Neural crest cell (in vitro differentiated cells): ENCODE data around the gene RAP1GDS1. TPM values are rescaled to one million over a fixed set of nuclear protein-coding genes. Genes with fewer than 3 reads are reported as not detected.
A peak's percentile ranks its signal among the peaks of the same experiment; 100 is the strongest.

Experiments
- DNase-seq: peaks from one replicate; pipeline ENCODE4 v3.0.0; 2021; ENCODE audit warnings: low read depth, mixed read lengths, low spot score
- H3K27ac Mint-ChIP-seq: one replicate; pipeline ENCODE4 v1.8.0; 2021; ENCODE audit warnings: mild to moderate bottlenecking, mixed read lengths; ENCODE audit not compliant: unreplicated experiment
- H3K27me3 Mint-ChIP-seq: 2 replicates; pipeline ENCODE4 v1.8.0; 2021; ENCODE audit warnings: low read depth, mild to moderate bottlenecking, mixed read lengths
- H3K36me3 Mint-ChIP-seq: 2 replicates; pipeline ENCODE4 v1.8.0; 2021; ENCODE audit warnings: low read depth, mild to moderate bottlenecking, mixed read lengths
- H3K4me1 Mint-ChIP-seq: 2 replicates; pipeline ENCODE4 v1.8.0; 2021; ENCODE audit warnings: mixed read lengths
- H3K4me3 Mint-ChIP-seq: one replicate; pipeline ENCODE4 v1.8.0; 2021; ENCODE audit warnings: mild to moderate bottlenecking, mixed read lengths
- H3K9me3 Mint-ChIP-seq: 2 replicates; pipeline ENCODE4 v1.8.0; 2021; ENCODE audit warnings: mixed read lengths
- total RNA-seq: library from RNA; stranded (reverse); gene quantifications from 2 replicates; pipeline ENCODE4 v1.2.1, GENCODE V29; 2021
- TF ChIP-seq, protein P1 (sequence below): fragments of 200-600 bp; sonication (generic); conservative IDR thresholded peaks from 2 replicates; pipeline ENCODE4 v1.5.0; 2021; ENCODE audit warnings: antibody characterized with exemption, mild to moderate bottlenecking

RAP1GDS1 gene
- total RNA-seq, 1 donor from 2014 or later: 46.3 TPM

DNA sequence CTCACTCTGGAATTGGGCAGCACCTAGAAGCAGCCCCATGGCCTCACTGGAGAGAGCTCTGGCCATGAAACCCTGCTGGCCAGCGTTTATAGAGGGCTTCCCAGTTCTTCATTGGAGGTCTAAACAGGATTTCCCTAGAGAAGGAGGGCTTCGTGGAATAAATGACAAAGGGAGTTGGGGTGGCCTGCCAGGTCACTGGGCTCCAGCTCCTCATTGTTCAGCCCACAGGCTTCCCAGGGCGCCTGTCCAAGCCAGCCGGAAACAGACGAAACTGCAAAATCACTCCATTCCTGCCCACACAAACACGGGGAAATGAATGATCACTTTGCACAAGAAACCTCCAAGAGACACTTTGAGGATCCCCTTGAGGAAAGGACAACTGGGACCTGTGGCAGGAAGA, 207.5 kb downstream of the RAP1GDS1 start:
- TF ChIP-seq, protein P1, sequence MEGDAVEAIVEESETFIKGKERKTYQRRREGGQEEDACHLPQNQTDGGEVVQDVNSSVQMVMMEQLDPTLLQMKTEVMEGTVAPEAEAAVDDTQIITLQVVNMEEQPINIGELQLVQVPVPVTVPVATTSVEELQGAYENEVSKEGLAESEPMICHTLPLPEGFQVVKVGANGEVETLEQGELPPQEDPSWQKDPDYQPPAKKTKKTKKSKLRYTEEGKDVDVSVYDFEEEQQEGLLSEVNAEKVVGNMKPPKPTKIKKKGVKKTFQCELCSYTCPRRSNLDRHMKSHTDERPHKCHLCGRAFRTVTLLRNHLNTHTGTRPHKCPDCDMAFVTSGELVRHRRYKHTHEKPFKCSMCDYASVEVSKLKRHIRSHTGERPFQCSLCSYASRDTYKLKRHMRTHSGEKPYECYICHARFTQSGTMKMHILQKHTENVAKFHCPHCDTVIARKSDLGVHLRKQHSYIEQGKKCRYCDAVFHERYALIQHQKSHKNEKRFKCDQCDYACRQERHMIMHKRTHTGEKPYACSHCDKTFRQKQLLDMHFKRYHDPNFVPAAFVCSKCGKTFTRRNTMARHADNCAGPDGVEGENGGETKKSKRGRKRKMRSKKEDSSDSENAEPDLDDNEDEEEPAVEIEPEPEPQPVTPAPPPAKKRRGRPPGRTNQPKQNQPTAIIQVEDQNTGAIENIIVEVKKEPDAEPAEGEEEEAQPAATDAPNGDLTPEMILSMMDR: no peak
- no peaks in the 10 kb centered on the region for H3K27me3 Mint-ChIP-seq
- no peaks in the 10 kb centered on the region for H3K9me3 Mint-ChIP-seq
- DNase-seq: peak; percentile 8
- peaks cover 24% of the 10 kb centered on the region for H3K4me1 Mint-ChIP-seq
- peak overlapping the region; percentile 88 for H3K27ac Mint-ChIP-seq
- H3K36me3 Mint-ChIP-seq: peaks cover 25% of the 10 kb centered on the region
- H3K4me3 Mint-ChIP-seq: no peak overlapping the region

DNA sequence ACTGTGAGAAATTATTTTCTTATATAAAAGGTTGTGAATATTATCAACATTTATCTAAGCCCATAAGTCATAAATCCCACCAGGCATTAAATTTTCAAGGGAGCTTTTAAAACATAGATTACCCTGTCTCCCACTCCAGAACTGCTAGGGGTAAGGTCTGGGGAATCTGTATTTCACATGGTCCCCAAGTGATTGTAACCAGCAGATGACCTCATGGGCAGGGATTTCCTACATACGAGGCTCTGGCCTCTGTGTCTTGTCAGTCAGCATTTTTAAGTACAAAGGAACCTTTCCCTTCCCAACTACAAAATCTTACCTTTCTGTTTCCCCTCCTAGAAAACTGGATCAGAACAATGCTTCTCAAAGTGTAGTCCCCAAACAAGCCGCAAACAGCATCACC, 208.6 kb downstream of the RAP1GDS1 start:
- peak overlapping the region; percentile 16 for H3K4me3 Mint-ChIP-seq
- peaks cover 32% of the 10 kb centered on the region for H3K36me3 Mint-ChIP-seq
- DNase-seq: no peak
- TF ChIP-seq, protein P1: no peak
- H3K27me3 Mint-ChIP-seq: no peaks in the 10 kb centered on the region
- peaks cover 24% of the 10 kb centered on the region for H3K4me1 Mint-ChIP-seq
- no peaks in the 10 kb centered on the region for H3K9me3 Mint-ChIP-seq
- H3K27ac Mint-ChIP-seq: no peak overlapping the region

DNA sequence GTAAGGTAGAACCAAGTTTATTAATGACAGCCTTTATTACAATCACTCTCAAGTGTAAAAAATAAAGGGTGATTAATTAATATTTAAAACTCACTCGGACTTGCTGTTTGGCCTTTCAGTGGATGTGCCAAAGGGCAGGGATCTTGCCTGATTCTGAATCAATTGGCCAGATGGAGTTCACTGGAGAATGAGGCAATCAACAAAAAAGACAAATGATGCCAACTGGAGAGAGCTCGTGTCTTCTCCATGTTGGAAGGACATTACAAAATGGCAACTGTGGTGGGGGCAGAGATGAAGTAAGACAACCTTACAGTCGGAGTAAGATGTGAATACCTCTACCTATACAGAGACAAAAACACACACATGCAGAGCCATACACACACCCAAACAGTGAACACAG, 209.2 kb downstream of the RAP1GDS1 start:
- peaks cover 37% of the 10 kb centered on the region for H3K36me3 Mint-ChIP-seq
- H3K27ac Mint-ChIP-seq: no peak overlapping the region
- DNase-seq: no peak
- TF ChIP-seq, protein P1: no peak
- no peak overlapping the region for H3K4me3 Mint-ChIP-seq
- H3K9me3 Mint-ChIP-seq: no peaks in the 10 kb centered on the region
- peaks cover 24% of the 10 kb centered on the region for H3K4me1 Mint-ChIP-seq
- H3K27me3 Mint-ChIP-seq: no peaks in the 10 kb centered on the region

DNA sequence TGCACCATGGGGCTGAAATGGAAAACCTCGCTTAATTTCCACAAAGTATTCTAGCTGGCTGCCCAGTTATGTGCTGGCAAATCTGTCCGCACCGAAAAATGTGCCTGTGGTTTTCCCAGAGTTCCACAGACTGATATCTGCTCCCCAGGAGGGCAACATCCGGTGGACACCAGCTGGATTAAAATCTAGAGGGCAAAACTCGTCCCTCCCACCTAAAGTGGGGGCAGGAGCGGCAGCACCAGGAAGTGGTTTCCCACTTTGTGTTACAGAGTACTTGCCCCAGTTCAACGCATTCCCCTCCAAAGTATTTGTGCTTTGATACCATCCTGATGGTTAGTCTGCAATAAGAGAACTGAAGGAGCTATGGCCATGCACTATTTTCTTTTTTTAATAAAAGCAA, 209.6 kb downstream of the RAP1GDS1 start:
- TF ChIP-seq, protein P1: no peak
- Mint-ChIP-seq H3K36me3 (peaks cover 38% of the 10 kb centered on the region), H3K27ac (no peak overlapping the region), H3K4me1 (peaks cover 24% of the 10 kb centered on the region), H3K4me3 (no peak overlapping the region), H3K9me3 (no peaks in the 10 kb centered on the region), H3K27me3 (no peaks in the 10 kb centered on the region)
- DNase-seq: no peak

DNA sequence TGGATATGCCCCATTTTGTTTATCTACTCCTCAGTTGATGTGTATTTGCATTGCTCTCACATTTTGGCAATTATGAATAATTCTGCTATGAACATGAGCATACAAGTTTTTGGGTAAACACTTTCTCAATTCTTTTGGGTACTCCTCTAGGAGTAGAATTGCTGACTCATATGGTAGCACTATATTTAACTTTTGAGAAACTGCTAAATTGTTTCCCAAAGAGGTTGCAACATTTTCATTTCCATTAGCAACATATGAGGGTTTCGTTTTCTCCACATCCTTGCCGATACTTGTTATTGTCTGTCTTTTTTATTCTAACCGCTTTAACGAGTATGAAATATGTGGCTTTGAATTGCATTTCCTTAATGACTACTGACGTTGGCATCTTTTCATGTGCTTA, 211.9 kb downstream of the RAP1GDS1 start:
- H3K4me3 Mint-ChIP-seq: no peak overlapping the region
- no peak for DNase-seq
- H3K4me1 Mint-ChIP-seq: peaks cover 18% of the 10 kb centered on the region
- H3K27me3 Mint-ChIP-seq: no peaks in the 10 kb centered on the region
- H3K9me3 Mint-ChIP-seq: peaks cover 3% of the 10 kb centered on the region
- H3K27ac Mint-ChIP-seq: no peak overlapping the region
- TF ChIP-seq, protein P1: no peak
- peaks cover 45% of the 10 kb centered on the region for H3K36me3 Mint-ChIP-seq

DNA sequence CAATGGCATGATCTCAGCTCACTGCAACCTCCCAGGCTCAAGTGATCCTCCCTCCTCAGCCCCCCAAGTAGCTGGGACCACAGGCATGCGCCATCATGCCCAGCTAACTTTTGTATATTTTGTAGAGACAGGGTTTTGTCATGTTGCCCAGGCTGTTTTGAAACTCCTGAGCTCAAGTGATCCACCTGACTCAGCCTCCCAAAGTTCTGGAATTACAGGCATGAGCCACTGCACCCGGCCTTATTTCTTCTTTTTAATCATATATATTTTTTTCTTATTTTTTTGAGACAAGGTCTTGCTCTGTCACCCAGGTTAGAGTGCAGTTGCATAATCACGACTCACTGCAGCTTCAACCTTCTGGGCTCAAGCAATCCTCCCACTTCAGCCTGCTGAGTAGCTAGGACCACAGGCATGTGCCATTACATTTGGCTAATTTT, 213.2 kb downstream of the RAP1GDS1 start:
- Mint-ChIP-seq H3K4me3 (no peak overlapping the region), H3K4me1 (peaks cover 8% of the 10 kb centered on the region), H3K36me3 (peaks cover 53% of the 10 kb centered on the region), H3K27me3 (no peaks in the 10 kb centered on the region), H3K9me3 (peaks cover 3% of the 10 kb centered on the region), H3K27ac (no peak overlapping the region)
- TF ChIP-seq, protein P1: no peak
- no peak for DNase-seq
